Psoas muscle (tissue), 8 donors: ENCODE measurements around the gene MMP11. TPM values are rescaled to one million over a fixed set of nuclear protein-coding genes. Genes with fewer than 3 reads are reported as not detected.
A peak's percentile ranks its signal among the peaks of the same experiment; 100 is the strongest.

Source experiments
- ATAC-seq, 4 donors: fragments of 200-7000 bp; cut with Tn5 transposase; one replicate each; pipeline ENCODE4 v1.9.1; 2020; ENCODE audit warnings: moderate library complexity in 3 of 4, mild to moderate bottlenecking in 2 of 4
- DNase-seq, 2 donors: peaks; one replicate each; pipeline ENCODE4 v3.0.0-alpha.2; 2020
- H3K27ac ChIP-seq: fragments of 200-600 bp; one replicate; pipeline ENCODE4 v1.8.0; 2022
- H3K27me3 ChIP-seq, 3 donors: fragments of 200-600 bp in 1 of 3; one replicate each; pipeline versions ENCODE4 v1.6.1 to v1.8.0; 2013 to 2022; ENCODE audit warnings: low read length in 2 of 3, mild to moderate bottlenecking in 2 of 3, moderate library complexity in 1 of 3; ENCODE audit not compliant: insufficient read depth in 3 of 3
- H3K36me3 ChIP-seq, 2 donors: fragments of 200-600 bp in 1 of 2; one replicate each; pipeline versions ENCODE4 v1.6.1 to v1.8.0; 2013 to 2022; ENCODE audit warnings: low read depth in 1 of 2, mild to moderate bottlenecking in 1 of 2, moderate library complexity in 1 of 2; ENCODE audit not compliant: insufficient read depth in 1 of 2
- H3K4me1 ChIP-seq: fragments of 200-600 bp; one replicate; pipeline ENCODE4 v1.8.0; 2022
- H3K4me3 ChIP-seq: fragments of 200-600 bp; one replicate; pipeline ENCODE4 v1.8.0; 2022; ENCODE audit warnings: mild to moderate bottlenecking
- H3K9me3 ChIP-seq: fragments of 200-600 bp; one replicate; pipeline ENCODE4 v1.8.0; 2022
- CTCF ChIP-seq: fragments of 200-600 bp; IDR thresholded peaks from one replicate; pipeline ENCODE4 v1.8.0; 2022; ENCODE audit warnings: antibody characterized with exemption
- WGBS, 3 donors: extraction: QIAGEN DNeasy Blood & Tissue Kit; methylation state at CpG; one replicate each; pipeline versions ENCODE4 v1.1.6 to v1.1.7; 2013; 5-methylcytosine and 5-hydroxymethylcytosine counted together
- intact Hi-C, 2 donors: fragments of 100-400 bp; cut with DNase I; formaldehyde crosslinking; loops; one replicate each; pipeline versions ENCODE4 v1.11.0 to v1.14.2; 2022
- polyA plus RNA-seq, 3 donors: library from polyadenylated mRNA; stranded (reverse); fragments of 200-250 nt; gene quantifications; one replicate each; pipeline ENCODE4 v1.2.3, GENCODE V29; 2013
- total RNA-seq, 4 donors: library from RNA; stranded (reverse); fragmentation: NEBNext Ultra II Directional in 2 of 4; extraction: Animal tissue kit (Norgen Biotek cat#: 25700) in 2 of 4; gene quantifications; one replicate each; pipeline versions ENCODE4 v1.2.1 to v1.2.4, GENCODE V29; 2021 to 2023
- donor health status: healthy with polysubstance abuse.
- donor health status: DM: no; HTN: no; CAD: no; lungs with moderate emphysema.
- donor health status: Bipolar disorder and iron deficiency.
- donor health status: healthy.
- donor health status: DM: yes; HTN: yes; CAD: no.
- donor health status: DM: no; HTN: no; CAD: no.
- donor health status: DM: no; HTN: no; CAD: no.
- donor health status: DM: yes; HTN: yes; CAD: no.

MMP11 gene
- total and polyA plus RNA-seq, 7 donors, result 0.35 to 2.9 (median 1.3) TPM

- TF ChIP-seq CTCF, result no peak
- WGBS, 3 donors, result 57 to 64% (median 59%) methylated on average over 6 of the region's 6 CpGs
Measured at GRCh38 chr22:23754980-23755636, 17.5 kb upstream of the MMP11 start.

GRCh38 chr22:23755711-23756110, 16.9 kb upstream of the MMP11 start:
- 64 to 78% (median 70%) methylated on average over 8 of the region's 8 CpGs for WGBS, 3 donors

More at GRCh38 chr22:23754980-23755636, 17.5 kb upstream of the MMP11 start:
- intact Hi-C loops, result no loop called here
- no peak for DNase-seq
- no peak overlapping the region for H3K27ac ChIP-seq
- no peaks in the 10 kb centered on the region for H3K9me3 ChIP-seq
- H3K4me3 ChIP-seq, result no peak overlapping the region
- peaks cover 5% of the 10 kb centered on the region for H3K4me1 ChIP-seq
- no peaks in the 10 kb centered on the region for H3K27me3 ChIP-seq
- no peak for ATAC-seq
- H3K36me3 ChIP-seq, result no peaks in the 10 kb centered on the region

GRCh38 chr22:23756891-23757290, 15.8 kb upstream of the MMP11 start:
- WGBS, 3 donors, result 44 to 59% (median 49%) methylated on average over 4 of the region's 4 CpGs
- ATAC-seq, result peak in 2 of 4 donors; percentile 10 to 20
- H3K4me1 ChIP-seq, result no peaks in the 10 kb centered on the region
- intact Hi-C loops, result no loop called here
- H3K9me3 ChIP-seq, result no peaks in the 10 kb centered on the region
- no peak for DNase-seq
- no peaks in the 10 kb centered on the region for H3K36me3 ChIP-seq
- TF ChIP-seq CTCF, result no peak
- no peak overlapping the region for H3K27ac ChIP-seq
- H3K4me3 ChIP-seq, result no peak overlapping the region
- H3K27me3 ChIP-seq, result no peaks in the 10 kb centered on the region

More at GRCh38 chr22:23755711-23756110, 16.9 kb upstream of the MMP11 start:
- no peak for TF ChIP-seq CTCF
- Histone ChIP-seq H3K27me3 (no peaks in the 10 kb centered on the region), H3K4me1 (no peaks in the 10 kb centered on the region), H3K27ac (no peak overlapping the region), H3K9me3 (no peaks in the 10 kb centered on the region), H3K4me3 (no peak overlapping the region), H3K36me3 (no peaks in the 10 kb centered on the region)
- intact Hi-C loops, result no loop called here
- no peak for ATAC-seq
- no peak for DNase-seq

GRCh38 chr22:23759566-23759965, 13.1 kb upstream of the MMP11 start:
- no peaks in the 10 kb centered on the region for H3K9me3 ChIP-seq
- no peak overlapping the region for H3K27ac ChIP-seq
- intact Hi-C loops, result no loop called here
- H3K4me1 ChIP-seq, result peaks cover 8% of the 10 kb centered on the region
- no peak for TF ChIP-seq CTCF
- H3K27me3 ChIP-seq, result no peaks in the 10 kb centered on the region
- DNase-seq (no peak), ATAC-seq (no peak)
- H3K36me3 ChIP-seq, result peaks cover 0 to 8% of the 10 kb centered on the region in 2 donors
- H3K4me3 ChIP-seq, result no peak overlapping the region
- WGBS, 3 donors, result 83 to 93% (median 83%) methylated on average over 4 of the region's 4 CpGs

- no peak for DNase-seq
- intact Hi-C loops, result no loop called here
- Histone ChIP-seq H3K36me3 (peaks cover 0 to 13% of the 10 kb centered on the region in 2 donors), H3K9me3 (no peaks in the 10 kb centered on the region), H3K4me3 (no peak overlapping the region), H3K27ac (no peak overlapping the region), H3K27me3 (no peaks in the 10 kb centered on the region), H3K4me1 (peaks cover 13% of the 10 kb centered on the region)
- no peak for ATAC-seq
- no peak for TF ChIP-seq CTCF
- 71 to 91% (median 78%) methylated on average over 6 of the region's 6 CpGs for WGBS, 3 donors
Measured at GRCh38 chr22:23760056-23760455, 12.6 kb upstream of the MMP11 start.
